Upper lobe of left lung (tissue), 6 donors: ENCODE data around the gene ST6GALNAC3. TPM values are rescaled to one million over a fixed set of nuclear protein-coding genes. Genes with fewer than 3 reads are reported as not detected.

ENCODE experiments used
- ATAC-seq, 2 donors: fragments of 200-7000 bp; cut with Tn5 transposase; one replicate each; pipeline ENCODE4 v1.9.1; 2022; ENCODE audit warnings: mild to moderate bottlenecking in 2 of 2, moderate library complexity in 2 of 2; ENCODE audit not compliant: low FRiP score in 2 of 2
- DNase-seq, 2 donors: peaks; one replicate each; pipeline ENCODE4 v3.0.0-alpha.2; 2019 to 2020
- H3K27ac ChIP-seq, 4 donors: fragments of 200-600 bp; sonication (generic); one replicate each; pipeline ENCODE4 v1.5.1; 2016 to 2019
- H3K27me3 ChIP-seq, 4 donors: fragments of 200-600 bp; sonication (generic); one replicate each; pipeline ENCODE4 v1.5.1; 2017 to 2019
- H3K36me3 ChIP-seq, 4 donors: fragments of 200-600 bp; sonication (generic); one replicate each; pipeline ENCODE4 v1.5.1; 2016 to 2019
- H3K4me1 ChIP-seq, 4 donors: fragments of 200-600 bp; sonication (generic); one replicate each; pipeline ENCODE4 v1.5.1; 2018 to 2019
- H3K4me3 ChIP-seq, 4 donors: fragments of 200-600 bp; sonication (generic); one replicate each; pipeline ENCODE4 v1.5.1; 2017 to 2019; ENCODE audit warnings: mild to moderate bottlenecking in 2 of 4, moderate library complexity in 1 of 4
- H3K9me3 ChIP-seq, 4 donors: fragments of 200-600 bp; sonication (generic); one replicate each; pipeline ENCODE4 v1.5.1; 2018 to 2019
- EP300 ChIP-seq, 4 donors: sonication (generic); formaldehyde crosslinking; IDR thresholded peaks; one replicate each; pipeline ENCODE4 v1.5.1; 2017; ENCODE audit warnings: antibody characterized with exemption in 4 of 4, control low read depth in 2 of 4
- POLR2A ChIP-seq, 4 donors: fragments of 450-650 bp; IDR thresholded peaks; one replicate each; pipeline ENCODE4 v1.5.1; 2016 to 2017; ENCODE audit warnings: antibody characterized with exemption in 4 of 4, mild to moderate bottlenecking in 2 of 4
- POLR2AphosphoS5 ChIP-seq, 2 donors: sonication (generic); formaldehyde crosslinking; IDR thresholded peaks; one replicate each; pipeline ENCODE4 v1.5.1; 2017; ENCODE audit warnings: antibody characterized with exemption in 2 of 2
- WGBS, 2 donors: methylation state at CpG; one replicate each; pipeline ENCODE4 v1.1.5; 2017 to 2018; 5-methylcytosine and 5-hydroxymethylcytosine counted together
- total RNA-seq, 6 donors: library from RNA; depleted of rRNA in 4 of 6; stranded (reverse); fragments of >200 nt in 4 of 6; gene quantifications; one replicate each; pipeline versions ENCODE4 v1.1.0 to v1.2.1, GENCODE V29; 2016 to 2021
- TF ChIP-seq, protein P1 (sequence below), 6 experiments: fragments of 450-650 bp in 4 of 6; fragments of 200-600 bp in 2 of 6; sonication (generic) in 2 of 6; IDR thresholded peaks; one replicate each; pipeline ENCODE4 v1.5.1; 2016 to 2019; ENCODE audit warnings: antibody characterized with exemption in 6 of 6
- donor health status: DM: no; HTN: no; CAD: no; lungs with moderate emphysema.
- donor health status: DM: no; HTN: yes; CAD: no; lungs with severe emphysema.

The ST6GALNAC3 gene
- total RNA-seq, 6 donors from 2014 or later = 5.8 to 13.1 (median 11.3) TPM

GRCh38 chr1:76147917-76148316 is 73.4 kb downstream of the ST6GALNAC3 start:
- H3K36me3 ChIP-seq = no peaks in the 10 kb centered on the region
- no peak for DNase-seq
- TF ChIP-seq EP300 (IDR thresholded peaks at IDR 0.05) (no peak), POLR2AphosphoS5 (IDR thresholded peaks at IDR 0.05) (no peak), POLR2A (IDR thresholded peaks at IDR 0.05) (no peak)
- TF ChIP-seq, protein P1, sequence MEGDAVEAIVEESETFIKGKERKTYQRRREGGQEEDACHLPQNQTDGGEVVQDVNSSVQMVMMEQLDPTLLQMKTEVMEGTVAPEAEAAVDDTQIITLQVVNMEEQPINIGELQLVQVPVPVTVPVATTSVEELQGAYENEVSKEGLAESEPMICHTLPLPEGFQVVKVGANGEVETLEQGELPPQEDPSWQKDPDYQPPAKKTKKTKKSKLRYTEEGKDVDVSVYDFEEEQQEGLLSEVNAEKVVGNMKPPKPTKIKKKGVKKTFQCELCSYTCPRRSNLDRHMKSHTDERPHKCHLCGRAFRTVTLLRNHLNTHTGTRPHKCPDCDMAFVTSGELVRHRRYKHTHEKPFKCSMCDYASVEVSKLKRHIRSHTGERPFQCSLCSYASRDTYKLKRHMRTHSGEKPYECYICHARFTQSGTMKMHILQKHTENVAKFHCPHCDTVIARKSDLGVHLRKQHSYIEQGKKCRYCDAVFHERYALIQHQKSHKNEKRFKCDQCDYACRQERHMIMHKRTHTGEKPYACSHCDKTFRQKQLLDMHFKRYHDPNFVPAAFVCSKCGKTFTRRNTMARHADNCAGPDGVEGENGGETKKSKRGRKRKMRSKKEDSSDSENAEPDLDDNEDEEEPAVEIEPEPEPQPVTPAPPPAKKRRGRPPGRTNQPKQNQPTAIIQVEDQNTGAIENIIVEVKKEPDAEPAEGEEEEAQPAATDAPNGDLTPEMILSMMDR (IDR thresholded peaks at IDR 0.05) = no peak
- no peaks in the 10 kb centered on the region for H3K9me3 ChIP-seq
- H3K4me3 ChIP-seq = no peak overlapping the region
- peaks cover 15 to 24% (median 17%) of the 10 kb centered on the region in 4 donors for H3K4me1 ChIP-seq
- WGBS, 2 donors = 61 to 74% methylated on average over 4 of the region's 4 CpGs
- no peaks in the 10 kb centered on the region for H3K27me3 ChIP-seq
- H3K27ac ChIP-seq = no peak overlapping the region
- ATAC-seq = no peak

- Histone ChIP-seq H3K27ac (no peak overlapping the region), H3K9me3 (no peaks in the 10 kb centered on the region), H3K4me3 (no peak overlapping the region), H3K36me3 (no peaks in the 10 kb centered on the region), H3K4me1 (peaks cover 14 to 19% (median 15%) of the 10 kb centered on the region in 4 donors), H3K27me3 (no peaks in the 10 kb centered on the region)
- no peak for ATAC-seq
- DNase-seq = no peak
- 73 to 75% methylated on average over 2 of the region's 2 CpGs for WGBS, 2 donors
- TF ChIP-seq EP300 (IDR thresholded peaks at IDR 0.05) (no peak), POLR2AphosphoS5 (IDR thresholded peaks at IDR 0.05) (no peak), POLR2A (IDR thresholded peaks at IDR 0.05) (no peak)
- TF ChIP-seq, protein P1 (IDR thresholded peaks at IDR 0.05) = no peak
These were observed 73.9 kb downstream of the ST6GALNAC3 start for GRCh38 chr1:76148460-76148859.

DNA sequence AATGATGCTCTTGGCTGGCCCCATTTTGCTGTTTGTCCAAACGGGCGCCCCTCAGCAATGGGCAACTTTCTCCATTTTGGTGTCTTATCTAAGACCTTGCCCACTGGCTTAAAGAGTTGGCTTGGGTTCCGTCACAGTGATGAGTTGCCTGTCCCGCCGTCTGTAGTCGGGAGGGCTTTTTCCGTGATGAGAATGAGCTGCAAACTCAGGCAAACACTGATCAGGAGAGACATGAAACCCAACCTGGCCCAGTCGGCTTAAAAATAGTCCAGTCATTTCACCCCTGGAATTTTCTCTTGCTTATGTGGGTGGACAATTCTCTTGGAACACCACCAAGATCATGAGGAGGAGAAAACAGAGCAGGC is 79.3 kb downstream of the ST6GALNAC3 start:
- DNase-seq = no peak
- Histone ChIP-seq H3K9me3 (no peaks in the 10 kb centered on the region), H3K36me3 (no peaks in the 10 kb centered on the region), H3K4me1 (peaks cover 5 to 14% (median 9%) of the 10 kb centered on the region in 4 donors), H3K4me3 (peak overlapping the region in 1 of 4 donors; percentile 28), H3K27me3 (no peaks in the 10 kb centered on the region), H3K27ac (peak overlapping the region in 2 of 4 donors; percentile 72 to 83)
- ATAC-seq = no peak
- TF ChIP-seq POLR2A (IDR thresholded peaks at IDR 0.05) (no peak), POLR2AphosphoS5 (IDR thresholded peaks at IDR 0.05) (no peak), EP300 (IDR thresholded peaks at IDR 0.05) (no peak)
- TF ChIP-seq, protein P1 (IDR thresholded peaks at IDR 0.05) = no peak
- 72 to 77% methylated on average over 8 of the region's 8 CpGs for WGBS, 2 donors

GRCh38 chr1:76154206-76154956 is 79.8 kb downstream of the ST6GALNAC3 start:
- TF ChIP-seq POLR2A (IDR thresholded peaks at IDR 0.05) (no peak), EP300 (IDR thresholded peaks at IDR 0.05) (no peak), POLR2AphosphoS5 (IDR thresholded peaks at IDR 0.05) (no peak)
- TF ChIP-seq, protein P1 (IDR thresholded peaks at IDR 0.05) = peak; percentile 86 to 97 (median 91)
- Histone ChIP-seq H3K36me3 (no peaks in the 10 kb centered on the region), H3K4me3 (peak overlapping the region; percentile 11 to 50 (median 36)), H3K9me3 (no peaks in the 10 kb centered on the region), H3K27ac (peak overlapping the region; percentile 49 to 83 (median 72)), H3K27me3 (no peaks in the 10 kb centered on the region), H3K4me1 (peaks cover 5 to 14% (median 9%) of the 10 kb centered on the region in 4 donors)
- ATAC-seq = peak; percentile 93 to 95
- DNase-seq = peak in 1 of 2 donors; percentile 84
- 3 to 6% methylated on average over 17 of the region's 17 CpGs for WGBS, 2 donors
